Endodermal cell (in vitro differentiated cells): Measurements from ENCODE around the gene PRSS37. TPM values are rescaled to one million over a fixed set of nuclear protein-coding genes. Genes with fewer than 3 reads are reported as not detected.

Experiments used
- DNase-seq: peaks from one replicate; pipeline ENCODE4 v3.0.0-alpha.2; 2017
- H3K27ac ChIP-seq: 2 replicates; pipeline ENCODE4 v1.5.1; 2013; ENCODE audit warnings: mild to moderate bottlenecking, low read depth, low read length, moderate library complexity
- H3K27me3 ChIP-seq: 2 replicates; pipeline ENCODE4 v1.6.1; 2013; ENCODE audit warnings: mild to moderate bottlenecking, low read length, moderate library complexity; ENCODE audit not compliant: insufficient read depth, control insufficient read depth, poor library complexity, severe bottlenecking
- H3K36me3 ChIP-seq: 2 replicates; pipeline ENCODE4 v1.7.0; 2013; ENCODE audit warnings: mild to moderate bottlenecking, low read length, moderate library complexity; ENCODE audit not compliant: control insufficient read depth, insufficient read depth
- H3K4me1 ChIP-seq: one replicate; pipeline ENCODE4 v1.7.0; 2013; ENCODE audit warnings: low read length; ENCODE audit not compliant: control insufficient read depth, insufficient read depth
- H3K4me3 ChIP-seq: 2 replicates; pipeline ENCODE4 v1.5.1; 2013; ENCODE audit warnings: mild to moderate bottlenecking, low read length, moderate library complexity
- H3K9ac ChIP-seq: 2 replicates; pipeline ENCODE4 v1.6.1; 2013; ENCODE audit warnings: mild to moderate bottlenecking, low read length, moderate library complexity; ENCODE audit not compliant: poor library complexity, severe bottlenecking; ENCODE audit errors: extremely low read depth
- H3K9me3 ChIP-seq: 2 replicates; pipeline ENCODE4 v1.6.1; 2013; ENCODE audit warnings: mild to moderate bottlenecking, low read length, moderate library complexity; ENCODE audit not compliant: control insufficient read depth
- H3K27ac Mint-ChIP-seq: 2 replicates; pipeline ENCODE4 v1.8.0; 2020; ENCODE audit warnings: mixed read lengths
- H3K27me3 Mint-ChIP-seq: 2 replicates; pipeline ENCODE4 v1.8.0; 2021; ENCODE audit warnings: mild to moderate bottlenecking, mixed read lengths; ENCODE audit not compliant: insufficient read depth
- H3K36me3 Mint-ChIP-seq: 2 replicates; pipeline ENCODE4 v1.8.0; 2020; ENCODE audit warnings: low read depth, mixed read lengths
- H3K4me1 Mint-ChIP-seq: 2 replicates; pipeline ENCODE4 v1.8.0; 2020; ENCODE audit warnings: mixed read lengths
- H3K4me3 Mint-ChIP-seq: 2 replicates; pipeline ENCODE4 v1.8.0; 2020; ENCODE audit warnings: mild to moderate bottlenecking, moderate library complexity, mixed read lengths
- H3K9me3 Mint-ChIP-seq: 2 replicates; pipeline ENCODE4 v1.8.0; 2020; ENCODE audit warnings: mild to moderate bottlenecking, mixed read lengths
- CTCF ChIP-seq: fragments of 200-600 bp; sonication (generic); conservative IDR thresholded peaks from 2 replicates; pipeline ENCODE4 v1.5.0; 2021; ENCODE audit warnings: antibody characterized with exemption, mild to moderate bottlenecking
- WGBS, 2 experiments: methylation state at CpG; one replicate each; pipeline versions ENCODE4 v1.1.5 to v1.1.7; 2013; ENCODE audit warnings: missing lambda C conversion rate in 2 of 2, mixed read lengths in 1 of 2; ENCODE audit not compliant: insufficient coverage in 1 of 2, insufficient read length in 1 of 2; 5-methylcytosine and 5-hydroxymethylcytosine counted together
- total RNA-seq, 2 donors: library from RNA; stranded (reverse); fragmentation: NEBNext Ultra II Directional in 1 of 2; extraction: Animal tissue kit (Norgen Biotek cat#: 25700) in 1 of 2; gene quantifications; 2 replicates in 1 of 2; 3 replicates in 1 of 2; pipeline ENCODE4 v1.2.1, GENCODE V29; 2021

The PRSS37 gene
- total RNA-seq, 2 donors from 2014 or later: not detected

DNA sequence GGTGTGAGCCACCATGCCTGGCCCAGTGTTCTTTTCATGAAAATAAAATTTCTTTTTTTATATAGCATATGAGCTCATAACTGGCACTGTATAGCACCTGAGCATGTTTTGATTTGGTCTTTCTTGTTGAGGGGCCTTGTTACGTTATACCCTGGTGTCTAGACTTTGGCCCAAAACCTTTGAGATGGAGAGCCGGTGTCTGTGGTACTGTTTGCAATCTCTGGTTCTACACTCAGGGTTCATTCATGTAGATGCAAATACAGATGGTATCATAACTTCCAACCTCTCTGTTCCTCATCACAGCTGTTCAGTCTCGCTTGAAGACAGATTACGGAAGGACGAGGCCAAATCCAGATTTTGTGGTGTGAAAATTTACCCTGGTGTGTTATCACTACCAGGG lies 51.4 kb downstream of the PRSS37 start, which contains the start of gene TAS2R5:
Gene TAS2R5, plus strand, starts transcription at position 301 of the 400 bp plus-strand sequence. CDS start 145 bp downstream, outside the sequence.
- DNase-seq: no peak
- no peaks in the 10 kb centered on the region for H3K9me3 Mint-ChIP-seq
- Histone ChIP-seq H3K27me3 (no peaks in the 10 kb centered on the region), H3K4me1 (no peaks in the 10 kb centered on the region), H3K4me3 (no peak within 1 kb of the TSS), H3K9ac (no peak within 1 kb of the TSS), H3K9me3 (no peaks in the 10 kb centered on the region), H3K27ac (no peak within 1 kb of the TSS), H3K36me3 (peaks cover 18% of the 10 kb centered on the region)
- peaks cover 5% of the 10 kb centered on the region for H3K4me1 Mint-ChIP-seq
- H3K4me3 Mint-ChIP-seq: no peak within 1 kb of the TSS
- peaks cover 27% of the 10 kb centered on the region for H3K36me3 Mint-ChIP-seq
- no peaks in the 10 kb centered on the region for H3K27me3 Mint-ChIP-seq
- TF ChIP-seq CTCF: no peak
- H3K27ac Mint-ChIP-seq: no peak within 1 kb of the TSS
- WGBS, 2 experiments: 87 to 96% methylated on average over 4 to 5 of the region's 5 CpGs

- H3K36me3 Mint-ChIP-seq: peaks cover 27% of the 10 kb centered on the region
- Histone ChIP-seq H3K4me3 (no peak overlapping the region), H3K9ac (no peak overlapping the region), H3K36me3 (peaks cover 18% of the 10 kb centered on the region), H3K4me1 (no peaks in the 10 kb centered on the region), H3K27me3 (no peaks in the 10 kb centered on the region), H3K9me3 (no peaks in the 10 kb centered on the region), H3K27ac (no peak overlapping the region)
- no peak overlapping the region for H3K27ac Mint-ChIP-seq
- no peaks in the 10 kb centered on the region for H3K4me1 Mint-ChIP-seq
- H3K9me3 Mint-ChIP-seq: no peaks in the 10 kb centered on the region
- no peaks in the 10 kb centered on the region for H3K27me3 Mint-ChIP-seq
- no peak overlapping the region for H3K4me3 Mint-ChIP-seq
- no peak for TF ChIP-seq CTCF
- WGBS, 2 experiments: 95 to 100% methylated on average over 1 to 2 of the region's 2 CpGs
- no peak for DNase-seq
These were observed 53.0 kb downstream of the PRSS37 start for GRCh38 chr7:141788296-141788695.

Other genes starting within 250 kb of the PRSS37 start
- gene DENND11, start 139.3 kb downstream of the PRSS37 start, total RNA-seq: 10 to 100 TPM; 24.5 to 25.4 TPM
- gene WEE2, start 133.1 kb downstream of the PRSS37 start, total RNA-seq: not detected
- 100 to 1,000 TPM; 179 to 194 TPM for gene SSBP1, start 103.1 kb downstream of the PRSS37 start, total RNA-seq
- 1 to 10 TPM; 1.6 to 2.6 TPM for gene TAS2R3, start 77.4 kb downstream of the PRSS37 start, total RNA-seq
- gene TAS2R4, start 64.8 kb downstream of the PRSS37 start, total RNA-seq: 1 to 10 TPM; 2.3 to 2.5 TPM
- 1 to 10 TPM; 3.1 to 3.6 TPM for gene TAS2R5, start 51.3 kb downstream of the PRSS37 start, total RNA-seq
- not detected for gene OR9A4, start 74.9 kb upstream of the PRSS37 start, total RNA-seq
- not detected for gene CLEC5A, start 105.5 kb upstream of the PRSS37 start, total RNA-seq
- gene TAS2R38, start 132.3 kb upstream of the PRSS37 start, total RNA-seq: not detected
- gene MGAM, start 154.4 kb upstream of the PRSS37 start, total RNA-seq: under 1 TPM; 0.33 to 0.37 TPM